Right lobe of liver (tissue), 6 donors: ENCODE measurements around the gene WDR5. TPM values are rescaled to one million over a fixed set of nuclear protein-coding genes. Genes with fewer than 3 reads are reported as not detected.
A peak's percentile ranks its signal among the peaks of the same experiment; 100 is the strongest.

Experiments used
- ATAC-seq, 4 donors: fragments of 200-7000 bp; cut with Tn5 transposase; one replicate each; pipeline ENCODE4 v1.9.1; 2020; ENCODE audit warnings: mild to moderate bottlenecking in 4 of 4, moderate library complexity in 4 of 4
- DNase-seq, 3 donors: peaks; one replicate each; pipeline ENCODE4 v3.0.0-alpha.2; 2020
- H3K27ac ChIP-seq, 3 donors: fragments of 200-600 bp; one replicate each; pipeline ENCODE4 v1.8.0; 2022
- H3K27me3 ChIP-seq, 2 donors: fragments of 200-600 bp; one replicate each; pipeline ENCODE4 v1.8.0; 2022
- H3K36me3 ChIP-seq, 4 donors: fragments of 200-600 bp; sonication (generic) in 1 of 4; one replicate each; pipeline versions ENCODE4 v1.5.1 to v1.8.0; 2017 to 2022; ENCODE audit warnings: control low read depth in 1 of 4
- H3K4me1 ChIP-seq, 4 donors: fragments of 200-600 bp; sonication (generic) in 1 of 4; one replicate each; pipeline versions ENCODE4 v1.5.1 to v1.8.0; 2017 to 2022; ENCODE audit warnings: control low read depth in 1 of 4
- H3K4me3 ChIP-seq, 3 donors: fragments of 200-600 bp; one replicate each; pipeline ENCODE4 v1.8.0; 2022
- H3K9me3 ChIP-seq, 4 donors: fragments of 200-600 bp; sonication (generic) in 1 of 4; one replicate each; pipeline versions ENCODE4 v1.5.1 to v1.8.0; 2017 to 2022; ENCODE audit warnings: control low read depth in 1 of 4
- POLR2A ChIP-seq: fragments of 450-650 bp; IDR thresholded peaks from one replicate; pipeline ENCODE4 v1.6.1; 2017; ENCODE audit warnings: antibody characterized with exemption, mild to moderate bottlenecking
- WGBS: methylation state at CpG from one replicate; pipeline ENCODE4 v1.1.6; 2018; ENCODE audit warnings: low coverage, low lambda C conversion rate; ENCODE audit not compliant: insufficient coverage; ENCODE audit errors: missing lambda C conversion rate; 5-methylcytosine and 5-hydroxymethylcytosine counted together
- intact Hi-C, 2 donors: fragments of 100-400 bp; cut with DNase I; formaldehyde crosslinking; loops; one replicate each; pipeline versions ENCODE4 v1.11.2 to v1.14.1; 2022
- total RNA-seq, 6 experiments: library from RNA; depleted of rRNA in 2 of 6; stranded (reverse); fragments of >200 nt in 2 of 6; fragmentation: NEBNext Ultra II Directional in 3 of 6; extraction: Animal tissue kit (Norgen Biotek cat#: 25700) in 3 of 6; gene quantifications; one replicate each; pipeline versions ENCODE4 v1.1.0 to v1.2.4, GENCODE V29; 2016 to 2023
- TF ChIP-seq, protein P1 (sequence below), 4 donors: fragments of 200-600 bp in 3 of 4; fragments of 450-650 bp in 1 of 4; IDR thresholded peaks; one replicate each; pipeline versions ENCODE4 v1.5.1 to v1.8.0; 2016 to 2022; ENCODE audit warnings: antibody characterized with exemption in 4 of 4, mild to moderate bottlenecking in 2 of 4
- donor health status: DM: no; HTN: yes; CAD: no.
- donor health status: DM: no; HTN: no; CAD: no.
- donor health status: DM: no; HTN: no; CAD: no.
- donor health status: DM: no; HTN: yes; CAD: no.
- donor health status: DM: no; HTN: yes; CAD: no.

Gene WDR5
- total RNA-seq, 6 experiments from 2014 or later, result 16.6 to 24.0 (median 19.9) TPM

DNA sequence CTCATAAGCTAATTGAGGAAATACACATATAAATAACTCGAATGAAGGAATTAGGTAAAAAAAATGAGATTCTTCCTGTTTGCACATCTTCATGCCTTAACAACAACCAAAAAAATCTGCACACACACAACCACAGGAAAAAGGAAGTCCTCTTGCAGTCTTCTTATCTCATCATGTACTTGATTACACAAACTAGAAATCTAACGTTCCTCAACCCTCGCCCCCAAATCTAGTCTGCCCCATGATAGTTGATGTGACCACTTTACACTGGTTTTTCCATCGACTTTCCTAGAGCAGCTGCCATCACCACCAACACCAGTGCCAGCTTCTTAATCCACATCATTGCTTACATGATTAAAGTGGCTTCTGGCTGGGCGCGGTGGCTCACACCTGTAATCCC is 59.7 kb downstream of the WDR5 start:
- 50% methylated on average over 6 of the region's 6 CpGs for WGBS
- intact Hi-C loops, result no loop called here
- peak in 2 of 3 donors; percentile 6 to 35 for DNase-seq
- Histone ChIP-seq H3K9me3 (no peaks in the 10 kb centered on the region), H3K27me3 (no peaks in the 10 kb centered on the region), H3K27ac (peak overlapping the region in 1 of 3 donors; percentile 38), H3K4me3 (no peak overlapping the region), H3K36me3 (no peaks in the 10 kb centered on the region), H3K4me1 (peaks cover 0 to 12% (median 3%) of the 10 kb centered on the region in 4 donors)
- peak in 3 of 4 donors; percentile 26 to 44 (median 36) for ATAC-seq
- TF ChIP-seq POLR2A, result no peak
- TF ChIP-seq, protein P1, sequence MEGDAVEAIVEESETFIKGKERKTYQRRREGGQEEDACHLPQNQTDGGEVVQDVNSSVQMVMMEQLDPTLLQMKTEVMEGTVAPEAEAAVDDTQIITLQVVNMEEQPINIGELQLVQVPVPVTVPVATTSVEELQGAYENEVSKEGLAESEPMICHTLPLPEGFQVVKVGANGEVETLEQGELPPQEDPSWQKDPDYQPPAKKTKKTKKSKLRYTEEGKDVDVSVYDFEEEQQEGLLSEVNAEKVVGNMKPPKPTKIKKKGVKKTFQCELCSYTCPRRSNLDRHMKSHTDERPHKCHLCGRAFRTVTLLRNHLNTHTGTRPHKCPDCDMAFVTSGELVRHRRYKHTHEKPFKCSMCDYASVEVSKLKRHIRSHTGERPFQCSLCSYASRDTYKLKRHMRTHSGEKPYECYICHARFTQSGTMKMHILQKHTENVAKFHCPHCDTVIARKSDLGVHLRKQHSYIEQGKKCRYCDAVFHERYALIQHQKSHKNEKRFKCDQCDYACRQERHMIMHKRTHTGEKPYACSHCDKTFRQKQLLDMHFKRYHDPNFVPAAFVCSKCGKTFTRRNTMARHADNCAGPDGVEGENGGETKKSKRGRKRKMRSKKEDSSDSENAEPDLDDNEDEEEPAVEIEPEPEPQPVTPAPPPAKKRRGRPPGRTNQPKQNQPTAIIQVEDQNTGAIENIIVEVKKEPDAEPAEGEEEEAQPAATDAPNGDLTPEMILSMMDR (IDR thresholded peaks at IDR 0.05), result no peak

DNA sequence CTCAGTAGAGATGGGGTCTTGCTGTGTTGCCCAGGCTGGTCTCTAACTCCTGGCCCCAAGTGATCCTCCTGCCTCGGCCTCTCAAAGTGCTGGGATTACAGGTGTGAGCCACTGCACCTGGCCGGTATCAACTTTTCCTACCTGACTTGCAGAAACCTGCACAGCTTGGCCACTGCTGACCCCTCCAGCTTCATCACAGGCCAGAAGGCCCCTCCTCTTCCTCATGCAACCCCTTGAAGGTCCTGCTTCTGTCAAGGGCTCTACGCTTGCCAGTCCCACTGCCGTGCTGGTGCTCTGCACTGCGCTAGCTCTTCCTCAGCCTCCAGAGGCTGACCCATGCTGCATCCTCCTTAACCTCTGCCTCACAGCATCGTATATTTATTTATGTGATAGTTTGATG is 61.0 kb downstream of the WDR5 start:
- Histone ChIP-seq H3K4me1 (no peaks in the 10 kb centered on the region), H3K4me3 (no peak overlapping the region), H3K27me3 (no peaks in the 10 kb centered on the region), H3K36me3 (no peaks in the 10 kb centered on the region), H3K27ac (no peak overlapping the region), H3K9me3 (no peaks in the 10 kb centered on the region)
- DNase-seq, result peak; percentile 5 to 39 (median 28)
- intact Hi-C loops, result no loop called here
- ATAC-seq, result no peak
- TF ChIP-seq, protein P1 (IDR thresholded peaks at IDR 0.05), result no peak
- 89% methylated on average over 4 of the region's 6 CpGs for WGBS

DNA sequence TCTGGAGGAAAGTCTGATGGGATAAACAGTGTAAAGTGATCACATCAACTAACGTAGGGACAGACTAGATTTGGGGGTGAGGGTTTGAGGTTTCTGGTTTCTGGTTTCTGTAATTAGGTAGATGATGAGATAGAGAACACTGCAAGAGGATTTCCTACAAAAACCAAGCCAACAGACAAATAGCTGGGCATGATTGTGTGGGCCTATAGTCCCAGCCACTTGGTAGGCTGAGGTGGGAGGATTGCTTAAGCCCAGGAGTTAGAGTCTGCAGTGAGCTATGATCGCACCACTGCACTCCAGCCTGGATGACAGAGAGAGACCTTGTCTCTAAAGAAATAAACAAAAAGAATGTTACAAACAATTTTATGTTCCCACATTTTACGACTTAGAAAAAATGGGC is 62.9 kb downstream of the WDR5 start:
- H3K4me3 ChIP-seq, result no peak overlapping the region
- 89% methylated on average over 3 of the region's 3 CpGs for WGBS
- H3K27me3 ChIP-seq, result no peaks in the 10 kb centered on the region
- TF ChIP-seq, protein P1 (IDR thresholded peaks at IDR 0.05), result no peak
- TF ChIP-seq POLR2A, result no peak
- no peaks in the 10 kb centered on the region for H3K36me3 ChIP-seq
- ATAC-seq, result no peak
- H3K27ac ChIP-seq, result no peak overlapping the region
- intact Hi-C loops, result no loop called here
- H3K9me3 ChIP-seq, result no peaks in the 10 kb centered on the region
- DNase-seq, result no peak
- no peaks in the 10 kb centered on the region for H3K4me1 ChIP-seq

DNA sequence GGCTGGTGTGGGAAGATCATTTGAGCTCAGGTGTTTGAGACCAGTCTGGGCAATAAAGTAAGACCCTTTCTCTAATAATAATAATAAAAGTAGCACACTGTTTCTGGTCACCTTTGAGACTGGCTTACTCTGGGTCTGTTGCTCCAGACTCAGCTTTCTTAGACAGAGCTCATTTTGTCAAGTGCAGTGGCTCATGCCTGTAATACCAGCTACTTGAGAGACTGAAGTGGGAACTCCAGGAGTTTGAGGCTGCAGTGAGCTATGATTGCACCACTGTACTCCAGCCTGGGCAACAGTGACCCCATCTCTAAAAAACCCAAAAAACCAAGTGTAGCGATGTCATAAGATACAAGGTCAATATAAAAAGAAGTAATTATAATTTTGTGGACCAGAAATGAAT is 64.8 kb downstream of the WDR5 start:
- no peaks in the 10 kb centered on the region for H3K36me3 ChIP-seq
- H3K27ac ChIP-seq, result no peak overlapping the region
- WGBS, result 20% methylated on average over 1 of the region's 1 CpG
- ATAC-seq (no peak), DNase-seq (peak in 1 of 3 donors; percentile 7)
- intact Hi-C loops, result no loop called here
- peaks cover 0 to 12% (median 0%) of the 10 kb centered on the region in 4 donors for H3K4me1 ChIP-seq
- TF ChIP-seq POLR2A, result no peak
- TF ChIP-seq, protein P1 (IDR thresholded peaks at IDR 0.05), result no peak
- no peaks in the 10 kb centered on the region for H3K9me3 ChIP-seq
- H3K4me3 ChIP-seq, result no peak overlapping the region
- no peaks in the 10 kb centered on the region for H3K27me3 ChIP-seq

DNA sequence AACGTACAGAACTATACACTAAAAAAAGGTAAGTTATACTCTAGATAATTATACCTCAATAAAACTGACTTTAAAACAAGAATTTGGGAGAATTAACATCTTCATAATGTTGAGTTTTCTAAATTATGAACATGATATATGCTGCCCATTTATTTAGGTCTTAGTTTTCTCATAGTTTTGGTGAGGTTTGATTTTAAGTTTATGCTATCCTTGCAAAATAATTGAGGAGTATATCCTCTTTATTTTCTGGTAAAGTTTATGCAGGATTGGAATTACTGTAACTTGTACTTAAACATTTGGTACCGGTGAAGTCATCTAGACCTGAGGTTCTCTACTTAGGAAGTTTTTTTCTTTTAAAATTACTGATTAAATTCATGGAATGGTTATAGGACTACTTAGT is 67.3 kb downstream of the WDR5 start:
- ATAC-seq (no peak), DNase-seq (no peak)
- 85% methylated on average over 2 of the region's 2 CpGs for WGBS
- Histone ChIP-seq H3K4me1 (peaks cover 0 to 12% (median 0%) of the 10 kb centered on the region in 4 donors), H3K4me3 (no peak overlapping the region), H3K36me3 (no peaks in the 10 kb centered on the region), H3K27ac (no peak overlapping the region), H3K27me3 (no peaks in the 10 kb centered on the region), H3K9me3 (no peaks in the 10 kb centered on the region)
- TF ChIP-seq, protein P1 (IDR thresholded peaks at IDR 0.05), result no peak
- TF ChIP-seq POLR2A, result no peak
- intact Hi-C loops, result no loop called here
